Type B pancreatic cell (in vitro differentiated cells): ENCODE measurements around the gene INPP4A. TPM values are rescaled to one million over a fixed set of nuclear protein-coding genes. Genes with fewer than 3 reads are reported as not detected.
A peak's percentile ranks its signal among the peaks of the same experiment; 100 is the strongest.

ENCODE experiments used
- DNase-seq: peaks from one replicate; pipeline ENCODE4 v3.0.0; 2021; ENCODE audit warnings: mixed read lengths; ENCODE audit not compliant: unreplicated experiment; ENCODE audit errors: extremely low spot score
- H3K27ac Mint-ChIP-seq: 2 replicates; pipeline ENCODE4 v1.8.0; 2021; ENCODE audit warnings: mild to moderate bottlenecking, mixed read lengths
- H3K27me3 Mint-ChIP-seq: 2 replicates; pipeline ENCODE4 v1.8.0; 2021; ENCODE audit warnings: mixed read lengths
- H3K36me3 Mint-ChIP-seq: 2 replicates; pipeline ENCODE4 v1.8.0; 2021; ENCODE audit warnings: mixed read lengths
- H3K4me1 Mint-ChIP-seq: one replicate; pipeline ENCODE4 v1.8.0; 2021; ENCODE audit warnings: mixed read lengths; ENCODE audit not compliant: unreplicated experiment
- H3K4me3 Mint-ChIP-seq: 2 replicates; pipeline ENCODE4 v1.8.0; 2021; ENCODE audit warnings: mild to moderate bottlenecking, mixed read lengths
- H3K9me3 Mint-ChIP-seq: 2 replicates; pipeline ENCODE4 v1.8.0; 2021; ENCODE audit warnings: mixed read lengths
- CTCF ChIP-seq: fragments of 200-600 bp; sonication (generic); conservative IDR thresholded peaks from 2 replicates; pipeline ENCODE4 v1.5.0; 2021; ENCODE audit warnings: antibody characterized with exemption, mild to moderate bottlenecking
- total RNA-seq: library from RNA; stranded (reverse); gene quantifications from 2 replicates; pipeline ENCODE4 v1.2.1, GENCODE V29; 2021; ENCODE audit warnings: low replicate concordance

Gene INPP4A
- total RNA-seq, 1 donor from 2014 or later, result 37.6 TPM

- no peak overlapping the region for H3K4me3 Mint-ChIP-seq
- no peaks in the 10 kb centered on the region for H3K36me3 Mint-ChIP-seq
- no peaks in the 10 kb centered on the region for H3K27me3 Mint-ChIP-seq
- H3K4me1 Mint-ChIP-seq, result no peaks in the 10 kb centered on the region
- no peaks in the 10 kb centered on the region for H3K9me3 Mint-ChIP-seq
- H3K27ac Mint-ChIP-seq, result no peak overlapping the region
- no peak for TF ChIP-seq CTCF
- no peak for DNase-seq
Observed at GRCh38 chr2:98623657-98624056, 179.0 kb downstream of the INPP4A start.

DNA sequence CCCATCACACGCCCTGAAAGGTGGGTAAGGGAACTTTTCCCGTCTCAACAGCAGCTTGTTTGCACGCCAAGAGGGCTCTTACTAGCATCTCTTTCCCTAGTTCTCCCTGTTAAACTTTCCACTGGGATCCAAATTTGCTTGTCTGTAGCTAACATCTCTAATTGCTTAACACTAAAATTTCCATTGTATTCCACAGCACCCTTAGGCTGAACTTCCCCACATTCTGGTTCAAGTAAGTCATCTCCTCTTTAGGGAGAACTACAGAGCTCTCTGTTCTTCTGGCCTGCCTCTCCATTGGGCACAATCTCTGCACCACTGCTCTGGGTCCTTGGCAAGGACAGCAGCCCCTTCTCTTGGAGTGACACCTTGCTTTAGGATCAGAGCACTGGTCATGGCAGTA, 187.7 kb downstream of the INPP4A start:
- Mint-ChIP-seq H3K4me3 (no peak overlapping the region), H3K9me3 (no peaks in the 10 kb centered on the region), H3K36me3 (no peaks in the 10 kb centered on the region), H3K4me1 (peaks cover 11% of the 10 kb centered on the region), H3K27ac (no peak overlapping the region), H3K27me3 (no peaks in the 10 kb centered on the region)
- TF ChIP-seq CTCF, result no peak
- DNase-seq, result no peak

- peaks cover 11% of the 10 kb centered on the region for H3K4me1 Mint-ChIP-seq
- no peaks in the 10 kb centered on the region for H3K9me3 Mint-ChIP-seq
- H3K27ac Mint-ChIP-seq, result peak overlapping the region; percentile 27
- H3K36me3 Mint-ChIP-seq, result no peaks in the 10 kb centered on the region
- TF ChIP-seq CTCF, result peak; percentile 57
- no peak for DNase-seq
- no peaks in the 10 kb centered on the region for H3K27me3 Mint-ChIP-seq
- peak overlapping the region; percentile 4 for H3K4me3 Mint-ChIP-seq
Observed at GRCh38 chr2:98634406-98635092, 189.9 kb downstream of the INPP4A start.

- H3K9me3 Mint-ChIP-seq, result no peaks in the 10 kb centered on the region
- H3K36me3 Mint-ChIP-seq, result no peaks in the 10 kb centered on the region
- no peak overlapping the region for H3K27ac Mint-ChIP-seq
- no peak for TF ChIP-seq CTCF
- no peak overlapping the region for H3K4me3 Mint-ChIP-seq
- H3K27me3 Mint-ChIP-seq, result no peaks in the 10 kb centered on the region
- no peak for DNase-seq
- peaks cover 11% of the 10 kb centered on the region for H3K4me1 Mint-ChIP-seq
Observed at GRCh38 chr2:98637401-98638147, 192.9 kb downstream of the INPP4A start.

DNA sequence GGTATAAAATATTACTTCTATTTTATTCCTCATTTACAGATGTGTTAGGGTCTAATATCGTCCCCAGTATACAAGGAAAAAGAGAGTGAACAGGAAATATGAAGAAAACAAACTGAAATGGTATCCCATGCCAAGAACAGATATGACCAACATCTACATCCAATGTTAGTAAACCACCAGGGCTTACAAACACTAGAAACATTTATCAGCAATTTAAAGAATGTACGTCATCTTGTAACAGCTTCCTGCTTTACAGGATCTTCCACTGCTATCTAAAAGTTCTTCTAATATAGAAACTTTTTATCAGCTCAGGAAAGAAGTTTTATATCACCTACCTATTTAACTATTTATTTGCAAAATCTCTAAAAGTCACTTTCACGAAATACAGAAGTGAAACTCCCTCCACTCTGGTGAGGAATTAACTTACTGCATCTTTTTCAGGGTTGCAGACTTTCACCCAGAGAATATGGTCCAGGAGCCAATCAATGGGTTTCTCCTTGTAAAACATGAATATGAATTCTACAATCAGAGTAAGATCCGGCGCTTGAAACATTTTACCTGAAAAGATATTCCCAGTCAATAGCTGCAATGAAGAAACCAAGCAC, 198.9 kb downstream of the INPP4A start:
- Mint-ChIP-seq H3K36me3 (peaks cover 5% of the 10 kb centered on the region), H3K27me3 (no peaks in the 10 kb centered on the region), H3K27ac (peak overlapping the region; percentile 42), H3K9me3 (no peaks in the 10 kb centered on the region), H3K4me1 (no peaks in the 10 kb centered on the region), H3K4me3 (no peak overlapping the region)
- no peak for DNase-seq
- no peak for TF ChIP-seq CTCF

Other genes with a start within 250 kb of the INPP4A start
- 3.7 and 6.8 TPM in 2 replicates for gene CNGA3, start 98.4 kb upstream of the INPP4A start, total RNA-seq
- 33.6 and 39.3 TPM in 2 replicates for gene COA5, start 163.7 kb downstream of the INPP4A start, total RNA-seq
- 45.0 and 49.4 TPM in 2 replicates for gene UNC50, start 163.7 kb downstream of the INPP4A start, total RNA-seq